Left lobe of liver (tissue), 2 donors: ENCODE measurements around the gene CREB3. TPM values are rescaled to one million over a fixed set of nuclear protein-coding genes. Genes with fewer than 3 reads are reported as not detected.

Experiments used
- ATAC-seq: fragments of 200-7000 bp; cut with Tn5 transposase; one replicate; pipeline ENCODE4 v1.9.1; 2020; ENCODE audit warnings: mild to moderate bottlenecking, moderate library complexity
- DNase-seq: peaks from one replicate; pipeline ENCODE4 v3.0.0-alpha.2; 2020; ENCODE audit warnings: low spot score
- total RNA-seq: library from RNA; stranded (reverse); gene quantifications from one replicate; pipeline ENCODE4 v1.2.1, GENCODE V29; 2021
- donor health status: DM: no; HTN: no; CAD: no; lungs with moderate emphysema.
- donor health status: DM: no; HTN: yes; CAD: no.

CREB3 gene
- total RNA-seq, 1 donor from 2014 or later, result 13.9 TPM

DNA sequence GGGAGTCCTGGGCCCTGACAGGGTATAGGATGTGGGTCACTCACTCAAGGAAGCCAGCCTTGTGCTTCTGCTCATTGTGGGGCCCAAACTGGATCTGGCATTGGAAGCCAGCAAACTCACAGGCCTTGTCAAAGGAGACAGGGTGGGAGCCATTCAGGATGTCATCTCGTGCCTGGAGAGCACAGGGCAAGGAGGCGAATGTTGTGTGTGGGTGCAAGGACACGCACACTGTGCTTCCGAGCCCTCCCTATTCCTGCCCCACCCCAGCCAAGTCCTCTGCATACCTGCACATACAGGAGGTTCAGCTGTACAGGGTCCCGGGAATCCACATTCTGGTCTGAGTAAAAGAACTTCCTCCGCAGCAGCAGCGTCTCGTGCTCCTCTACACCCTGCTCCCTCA lies 8.6 kb upstream of the CREB3 start:
- DNase-seq (no peak), ATAC-seq (no peak)

- DNase-seq, result no peak
- no peak for ATAC-seq
Measured at GRCh38 chr9:35725362-35725761, 7.1 kb upstream of the CREB3 start.

- DNase-seq, result no peak
- no peak for ATAC-seq
Measured at GRCh38 chr9:35726931-35727330, 5.5 kb upstream of the CREB3 start.

GRCh38 chr9:35727676-35728040 lies 4.8 kb upstream of the CREB3 start:
- ATAC-seq, result no peak
- no peak for DNase-seq

DNA sequence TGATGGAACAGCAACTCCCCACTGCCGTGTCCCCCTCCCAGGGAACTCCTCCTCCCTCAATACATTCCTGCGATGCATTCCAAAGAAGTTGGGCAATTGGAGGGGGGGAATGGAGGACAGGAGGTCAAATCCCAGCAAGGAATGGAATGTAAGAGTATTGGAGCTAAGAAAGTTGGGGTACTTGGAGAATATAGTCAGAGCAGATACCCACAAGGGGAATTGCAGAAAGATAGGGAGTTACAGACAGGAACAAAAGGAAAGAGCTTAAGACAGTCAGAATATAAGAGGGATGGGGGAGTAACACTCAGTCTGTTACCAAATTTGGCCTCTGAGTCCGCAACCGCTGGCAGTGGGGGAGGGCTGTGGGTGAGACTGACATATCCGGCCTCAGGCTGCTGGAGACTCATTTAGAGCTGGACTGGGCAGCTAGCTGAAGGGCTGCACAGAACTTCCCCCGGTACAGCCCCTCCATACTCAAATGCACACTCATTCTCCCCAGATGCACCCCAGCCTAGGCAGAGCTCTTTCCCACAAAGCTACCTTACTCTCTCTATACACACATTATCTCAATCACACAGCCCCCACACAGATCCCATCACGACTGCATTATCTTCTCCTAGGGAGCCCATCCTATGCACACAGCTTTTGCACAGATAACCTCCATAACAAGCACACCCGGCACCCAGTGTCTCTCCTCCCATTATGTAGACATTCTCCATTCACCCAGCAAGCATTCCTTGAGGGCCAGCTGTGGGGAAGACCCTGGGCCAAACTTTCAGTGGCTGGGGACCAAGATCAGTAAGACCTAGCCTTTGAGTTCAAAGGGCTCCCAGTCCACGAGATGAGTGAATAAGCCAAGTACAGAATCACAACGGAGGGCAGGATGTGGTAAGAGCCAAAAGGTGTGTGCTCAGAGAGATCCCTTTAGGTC lies 4.2 kb upstream of the CREB3 start:
- DNase-seq (peak; percentile 70), ATAC-seq (peak; percentile 3)

- ATAC-seq (no peak), DNase-seq (no peak)
Measured at GRCh38 chr9:35729101-35729500, 3.4 kb upstream of the CREB3 start.

DNA sequence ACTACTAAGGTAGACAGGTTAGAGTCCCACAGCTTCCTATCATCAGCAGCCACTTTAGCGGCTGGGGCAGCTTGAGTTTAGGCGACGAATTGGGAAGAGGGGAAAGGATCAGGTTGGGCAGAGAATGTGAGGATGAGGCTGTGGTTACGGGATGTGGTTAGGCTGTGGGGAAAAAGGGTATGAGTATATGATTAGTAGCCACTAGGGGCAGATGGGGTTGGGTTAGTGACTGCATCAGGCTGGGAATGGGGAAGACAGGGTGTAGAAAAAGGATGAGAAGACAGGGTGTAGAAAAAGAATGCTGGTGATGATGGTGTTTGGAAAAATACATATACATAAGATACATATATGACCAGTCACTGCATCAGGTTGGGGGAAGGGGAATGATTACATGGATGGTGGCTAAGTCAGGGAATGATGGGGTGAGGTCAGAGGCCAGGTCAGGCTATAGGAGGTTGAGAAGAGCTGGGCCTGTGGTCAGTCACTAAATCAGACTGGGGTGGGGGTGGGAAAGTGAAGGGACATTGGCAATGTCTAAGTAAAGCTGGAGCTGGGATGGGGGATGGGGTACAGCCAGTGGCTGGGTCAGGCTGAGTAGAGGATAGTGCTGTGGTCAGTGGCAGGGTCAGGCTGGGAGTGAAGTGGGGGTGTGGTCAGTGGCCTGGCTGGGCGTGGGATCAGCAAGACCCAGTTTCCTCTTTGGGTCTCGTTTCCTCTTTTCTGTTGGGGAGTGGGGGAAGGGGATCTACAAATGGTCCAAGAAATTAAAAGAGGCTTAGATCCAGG lies 2.6 kb upstream of the CREB3 start:
- DNase-seq, result no peak
- no peak for ATAC-seq

DNA sequence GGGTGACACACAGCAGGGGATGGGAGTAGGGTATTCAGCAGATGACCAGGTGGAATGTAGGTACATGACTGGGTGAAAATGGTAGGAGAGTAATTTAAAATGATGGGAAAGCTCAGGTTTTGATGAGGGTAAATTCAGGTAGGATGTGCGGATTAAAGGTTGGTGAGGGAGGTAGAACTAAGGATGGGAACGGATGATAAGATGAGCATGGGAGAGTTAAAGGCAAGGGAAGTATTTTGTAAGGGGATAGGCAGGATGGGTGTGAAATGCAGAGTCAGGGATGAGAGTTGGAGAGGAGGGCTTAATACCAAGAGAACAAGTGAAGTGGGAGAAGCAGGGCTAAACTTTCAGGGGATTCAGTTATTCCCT lies 2.0 kb upstream of the CREB3 start:
- ATAC-seq (no peak), DNase-seq (no peak)

DNA sequence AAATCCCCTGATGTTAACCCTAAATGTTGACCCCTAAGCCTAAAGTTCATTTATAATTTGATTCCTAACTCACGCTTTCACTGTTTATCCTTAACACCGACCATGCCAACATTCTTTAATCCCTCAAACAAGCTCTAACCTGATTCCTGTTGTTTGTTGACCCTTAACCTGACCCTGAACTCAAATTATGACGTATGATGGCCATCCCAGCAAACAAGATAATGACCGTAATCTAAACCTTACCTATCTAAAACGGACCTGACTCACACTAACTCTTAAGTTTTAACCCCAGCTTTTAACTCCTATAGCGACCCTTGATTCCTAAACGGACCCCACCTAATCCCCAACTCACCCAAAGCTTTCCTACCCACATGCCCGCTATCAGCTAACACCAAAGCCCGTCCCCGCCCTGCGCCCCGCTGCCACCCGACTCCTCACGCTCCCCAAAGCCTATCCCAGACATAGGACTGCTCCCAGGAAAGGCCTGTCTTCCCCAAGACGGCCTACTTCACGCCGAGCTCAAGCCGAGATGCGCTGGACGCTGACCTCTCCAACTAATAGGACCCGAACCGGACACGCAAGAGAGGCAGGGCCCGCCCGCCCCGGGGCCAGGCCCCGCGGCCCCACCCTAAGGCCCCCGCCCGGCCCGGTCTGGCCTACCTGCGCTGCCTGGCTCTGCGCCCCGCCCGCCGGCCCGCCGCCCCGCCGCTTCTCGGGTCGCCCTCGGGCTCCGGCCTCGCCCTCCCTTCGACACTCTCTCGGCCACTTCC lies 866 bp upstream of the CREB3 start:
- ATAC-seq, result peak; percentile 14
- no peak for DNase-seq

GRCh38 chr9:35732800-35733541 lies 505 bp downstream of the CREB3 start:
- DNase-seq (no peak), ATAC-seq (peak; percentile 0)

DNA sequence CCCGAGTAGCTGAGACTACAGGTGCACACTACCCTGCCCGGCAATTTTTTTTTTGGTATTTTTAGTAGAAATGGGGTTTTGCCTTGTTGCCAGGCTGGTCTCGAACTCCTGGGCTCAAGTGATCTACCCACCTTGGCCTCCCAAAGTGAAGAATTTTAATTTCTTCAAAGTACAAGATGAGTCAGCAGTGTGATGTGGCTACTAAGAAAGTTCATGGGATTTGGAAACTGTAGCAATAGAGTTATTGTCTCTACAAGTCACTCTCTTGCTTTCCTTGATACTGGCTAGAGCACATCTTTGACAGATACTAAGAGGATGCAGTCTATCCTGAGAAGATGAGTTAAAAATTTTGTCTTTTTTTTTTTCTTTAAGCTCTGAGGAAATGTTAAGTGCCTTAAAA lies 1.6 kb downstream of the CREB3 start:
- ATAC-seq (no peak), DNase-seq (no peak)

- ATAC-seq (peak; percentile 19), DNase-seq (peak; percentile 59)
Measured at GRCh38 chr9:35736201-35736633, 3.8 kb downstream of the CREB3 start.

DNA sequence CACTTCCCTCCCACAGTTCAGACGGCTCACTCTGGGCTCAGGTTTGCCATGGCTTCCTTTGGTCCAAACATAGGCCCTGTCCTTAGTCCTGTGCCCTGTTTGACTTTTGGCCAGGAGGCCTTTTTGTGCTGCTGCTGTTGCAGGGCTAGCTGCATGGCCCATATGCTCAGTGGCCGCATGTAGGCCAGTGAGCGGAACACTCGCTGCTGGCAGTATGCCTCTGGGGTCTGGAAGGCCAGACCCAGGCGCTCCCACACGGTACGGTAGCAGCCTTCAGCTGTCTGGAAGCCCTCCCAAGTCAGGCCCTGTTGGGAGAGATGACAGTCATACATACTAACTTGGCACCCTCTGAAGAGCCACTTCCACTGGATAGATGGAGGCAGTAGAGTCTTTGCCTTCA lies 4.7 kb downstream of the CREB3 start:
- ATAC-seq (no peak), DNase-seq (no peak)

DNA sequence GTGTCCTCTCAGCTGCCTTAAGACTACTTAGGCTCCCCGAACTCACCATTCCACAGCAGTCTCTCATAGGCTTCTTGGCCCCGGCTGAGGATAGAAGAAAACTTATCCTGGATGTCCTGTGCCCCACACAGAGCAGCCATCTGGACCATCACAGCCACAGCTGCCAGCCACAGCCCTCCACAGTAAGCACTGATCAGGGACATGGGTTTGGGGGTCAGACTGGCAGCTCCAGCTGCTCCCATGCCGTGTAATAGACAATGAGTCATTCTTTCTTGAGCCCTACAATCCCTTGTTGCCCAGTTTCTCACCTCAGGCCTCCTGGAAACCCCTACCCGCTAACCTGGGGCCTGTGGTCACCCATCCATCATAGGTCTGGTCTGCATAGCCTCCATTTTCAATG lies 5.7 kb downstream of the CREB3 start:
- no peak for ATAC-seq
- DNase-seq, result no peak

- no peak for DNase-seq
- no peak for ATAC-seq
Measured at GRCh38 chr9:35738924-35739323, 6.5 kb downstream of the CREB3 start.

- ATAC-seq, result no peak
- DNase-seq, result no peak
Measured at GRCh38 chr9:35740243-35740642, 7.8 kb downstream of the CREB3 start.

GRCh38 chr9:35741740-35742139 lies 9.3 kb downstream of the CREB3 start:
- ATAC-seq (no peak), DNase-seq (peak; percentile 33)

GRCh38 chr9:35743452-35743851 lies 11.0 kb downstream of the CREB3 start:
- ATAC-seq, result no peak
- no peak for DNase-seq

DNA sequence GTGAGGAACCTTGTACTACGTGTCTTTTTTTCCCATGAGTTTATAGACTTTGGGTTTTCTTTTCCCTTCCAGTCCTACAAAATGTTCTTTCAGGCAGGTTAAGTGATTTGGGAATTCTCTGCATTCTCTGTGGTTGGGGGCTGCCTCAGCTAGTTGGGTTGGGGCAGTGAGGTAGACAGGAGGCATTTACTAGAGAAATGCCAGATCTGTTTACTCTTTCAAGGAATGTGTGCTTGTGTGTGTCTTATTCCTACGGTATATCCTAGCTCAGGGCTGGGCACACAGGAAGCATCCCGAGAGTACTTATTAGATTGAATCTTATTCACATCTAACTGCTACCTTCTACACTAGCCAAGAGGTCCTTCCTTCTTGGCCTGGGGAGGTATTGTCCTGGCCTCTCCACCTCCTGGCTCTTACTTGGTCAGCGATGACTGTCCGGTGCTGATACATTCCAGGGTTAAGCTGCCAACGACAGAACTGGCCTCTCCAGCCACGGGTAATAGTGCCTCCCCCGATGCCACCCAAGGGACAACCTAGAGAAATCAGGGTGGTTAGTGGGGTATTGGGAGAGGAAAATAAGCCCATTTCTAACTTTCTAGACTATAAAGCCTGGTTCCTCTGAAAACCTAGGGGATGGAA lies 11.5 kb downstream of the CREB3 start:
- no peak for ATAC-seq
- peak; percentile 36 for DNase-seq

GRCh38 chr9:35745569-35745968 lies 13.1 kb downstream of the CREB3 start:
- DNase-seq (no peak), ATAC-seq (no peak)
